WERI-Rb-1 (cell line): ENCODE measurements around the gene KLHL36.
"Not testable (repeated sequence)": the region's sequence is repeated elsewhere in the genome, so short reads cannot be mapped to it uniquely, and the experiment has no call there.

Experiments used
- DNase-seq: peaks from one replicate; pipeline ENCODE4 v3.0.0-alpha.2; 2020
- H3K27ac ChIP-seq: fragments of 250-450 bp; sonication (Bioruptor Pico); 2 replicates; pipeline ENCODE4 v1.5.1; 2020; ENCODE audit warnings: mild to moderate bottlenecking, moderate library complexity
- H3K27me3 ChIP-seq: fragments of 250-450 bp; sonication (Bioruptor Pico); 2 replicates; pipeline ENCODE4 v1.5.1; 2021; ENCODE audit warnings: mild to moderate bottlenecking, low read depth, moderate library complexity; ENCODE audit not compliant: insufficient read depth, severe bottlenecking
- H3K36me3 ChIP-seq: fragments of 250-450 bp; sonication (Bioruptor Pico); 2 replicates; pipeline ENCODE4 v1.5.1; 2020; ENCODE audit warnings: mild to moderate bottlenecking, moderate library complexity
- H3K4me3 ChIP-seq: 2 replicates; pipeline ENCODE4 v1.5.1; 2011; ENCODE audit warnings: low read depth, mild to moderate bottlenecking, control low read depth, low read length
- H3K9me3 ChIP-seq: fragments of 250-450 bp; sonication (Bioruptor Pico); 2 replicates; pipeline ENCODE4 v1.5.1; 2021; ENCODE audit warnings: mild to moderate bottlenecking, moderate library complexity; ENCODE audit not compliant: severe bottlenecking
- TF ChIP-seq, protein P1 (sequence below): IDR thresholded peaks from 2 replicates; pipeline ENCODE4 v1.5.1; 2011; ENCODE audit warnings: low read depth, mild to moderate bottlenecking, control low read depth, inconsistent platforms, low read length

KLHL36 gene

DNA sequence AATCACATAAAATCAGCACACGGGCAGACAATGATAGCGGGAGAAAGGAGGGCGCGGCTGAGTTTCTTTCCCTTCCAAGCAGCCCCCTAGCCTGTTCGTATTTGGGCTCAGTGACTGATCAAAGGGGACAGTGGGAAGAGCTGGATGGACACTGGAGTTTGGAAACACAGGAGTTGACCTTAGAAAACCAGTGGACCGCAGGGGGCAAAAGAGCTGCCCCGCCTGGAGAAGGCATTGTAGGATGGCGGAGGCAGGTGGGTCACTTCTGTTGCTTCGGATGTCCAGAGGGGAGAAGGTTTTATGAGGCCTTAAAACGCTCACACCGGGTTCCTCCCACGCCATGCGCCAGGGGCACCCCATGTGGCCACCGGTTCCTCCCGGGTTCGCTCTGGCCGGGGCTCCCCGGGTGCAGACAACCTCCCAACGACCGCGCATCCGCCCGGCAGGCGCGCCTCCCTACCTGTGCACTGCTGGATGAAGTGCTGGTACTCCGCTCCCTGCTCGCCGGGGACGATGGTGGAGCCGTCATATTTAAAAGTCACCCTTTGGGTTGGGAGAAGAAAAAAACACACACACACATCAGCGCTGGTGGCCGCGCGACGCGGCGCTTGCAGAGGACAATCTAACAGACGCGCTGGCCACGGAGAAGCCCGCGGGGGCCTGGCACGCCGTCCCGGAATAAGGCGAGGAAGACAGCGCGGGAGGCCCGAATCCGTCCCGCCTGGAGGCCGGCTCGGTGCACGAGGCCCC, 31.1 kb upstream of the KLHL36 start:
- Histone ChIP-seq H3K27me3 (no peaks in the 10 kb centered on the region), H3K36me3 (peaks cover 9% of the 10 kb centered on the region; the same call in 1 of the 2 replicates), H3K4me3 (peak overlapping the region; percentile 79), H3K27ac (peak overlapping the region; percentile 51; the same call in 1 of the 2 replicates), H3K9me3 (no peaks in the 10 kb centered on the region)
- TF ChIP-seq, protein P1, sequence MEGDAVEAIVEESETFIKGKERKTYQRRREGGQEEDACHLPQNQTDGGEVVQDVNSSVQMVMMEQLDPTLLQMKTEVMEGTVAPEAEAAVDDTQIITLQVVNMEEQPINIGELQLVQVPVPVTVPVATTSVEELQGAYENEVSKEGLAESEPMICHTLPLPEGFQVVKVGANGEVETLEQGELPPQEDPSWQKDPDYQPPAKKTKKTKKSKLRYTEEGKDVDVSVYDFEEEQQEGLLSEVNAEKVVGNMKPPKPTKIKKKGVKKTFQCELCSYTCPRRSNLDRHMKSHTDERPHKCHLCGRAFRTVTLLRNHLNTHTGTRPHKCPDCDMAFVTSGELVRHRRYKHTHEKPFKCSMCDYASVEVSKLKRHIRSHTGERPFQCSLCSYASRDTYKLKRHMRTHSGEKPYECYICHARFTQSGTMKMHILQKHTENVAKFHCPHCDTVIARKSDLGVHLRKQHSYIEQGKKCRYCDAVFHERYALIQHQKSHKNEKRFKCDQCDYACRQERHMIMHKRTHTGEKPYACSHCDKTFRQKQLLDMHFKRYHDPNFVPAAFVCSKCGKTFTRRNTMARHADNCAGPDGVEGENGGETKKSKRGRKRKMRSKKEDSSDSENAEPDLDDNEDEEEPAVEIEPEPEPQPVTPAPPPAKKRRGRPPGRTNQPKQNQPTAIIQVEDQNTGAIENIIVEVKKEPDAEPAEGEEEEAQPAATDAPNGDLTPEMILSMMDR, result no peak
- DNase-seq, result no peak

DNA sequence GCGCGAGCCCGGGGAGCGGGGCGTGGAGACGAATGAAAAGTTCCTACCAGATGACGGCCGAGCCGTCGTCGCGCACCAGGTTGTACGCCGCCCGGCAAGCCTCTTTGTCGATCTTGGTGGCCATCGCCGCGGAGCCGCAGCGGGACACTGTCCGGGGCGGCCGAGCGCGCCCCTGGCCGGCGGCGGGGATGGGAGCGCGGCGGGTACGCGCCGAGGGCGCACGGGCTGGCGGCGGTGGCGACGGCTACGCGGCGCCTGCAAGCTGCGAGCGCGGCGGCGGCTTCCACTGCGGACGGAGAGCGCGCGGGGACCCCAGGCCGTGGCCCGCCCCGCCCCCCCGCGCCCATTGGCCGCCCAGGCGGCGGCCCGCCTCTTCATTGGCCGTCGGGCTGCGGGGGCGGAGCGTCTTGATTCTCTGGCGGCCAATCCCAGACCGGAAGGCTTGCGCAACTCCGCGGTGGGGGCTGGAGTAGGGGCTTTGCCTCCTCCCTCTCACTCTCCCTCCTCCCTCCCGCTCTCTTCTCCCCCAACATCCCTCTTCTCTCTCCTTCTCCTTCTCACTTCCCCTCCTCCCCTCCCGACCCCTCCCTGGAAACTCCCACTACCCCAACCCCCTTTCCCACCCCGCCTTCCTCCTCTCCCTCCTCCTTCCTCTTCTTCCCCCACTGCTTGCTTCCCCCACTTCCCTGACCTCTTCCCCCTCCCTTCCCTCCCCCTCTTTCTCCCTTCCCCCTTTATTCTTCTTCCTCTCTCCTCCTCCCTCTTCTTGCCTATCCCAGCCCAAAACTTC, 30.3 kb upstream of the KLHL36 start, which contains the start of gene COTL1:
Gene COTL1, minus strand, starts transcription at position 288 of the 790 bp plus-strand sequence. Its CDS starts 164 bp downstream, at position 124.
- Histone ChIP-seq H3K36me3 (peaks cover 9% of the 10 kb centered on the region; the same call in 1 of the 2 replicates), H3K27me3 (no peaks in the 10 kb centered on the region), H3K27ac (peak within 1 kb of the TSS; percentile 51; the same call in 1 of the 2 replicates), H3K4me3 (peak within 1 kb of the TSS; percentile 79), H3K9me3 (no peaks in the 10 kb centered on the region)
- peak; percentile 90 for DNase-seq
- TF ChIP-seq, protein P1, result no peak

DNA sequence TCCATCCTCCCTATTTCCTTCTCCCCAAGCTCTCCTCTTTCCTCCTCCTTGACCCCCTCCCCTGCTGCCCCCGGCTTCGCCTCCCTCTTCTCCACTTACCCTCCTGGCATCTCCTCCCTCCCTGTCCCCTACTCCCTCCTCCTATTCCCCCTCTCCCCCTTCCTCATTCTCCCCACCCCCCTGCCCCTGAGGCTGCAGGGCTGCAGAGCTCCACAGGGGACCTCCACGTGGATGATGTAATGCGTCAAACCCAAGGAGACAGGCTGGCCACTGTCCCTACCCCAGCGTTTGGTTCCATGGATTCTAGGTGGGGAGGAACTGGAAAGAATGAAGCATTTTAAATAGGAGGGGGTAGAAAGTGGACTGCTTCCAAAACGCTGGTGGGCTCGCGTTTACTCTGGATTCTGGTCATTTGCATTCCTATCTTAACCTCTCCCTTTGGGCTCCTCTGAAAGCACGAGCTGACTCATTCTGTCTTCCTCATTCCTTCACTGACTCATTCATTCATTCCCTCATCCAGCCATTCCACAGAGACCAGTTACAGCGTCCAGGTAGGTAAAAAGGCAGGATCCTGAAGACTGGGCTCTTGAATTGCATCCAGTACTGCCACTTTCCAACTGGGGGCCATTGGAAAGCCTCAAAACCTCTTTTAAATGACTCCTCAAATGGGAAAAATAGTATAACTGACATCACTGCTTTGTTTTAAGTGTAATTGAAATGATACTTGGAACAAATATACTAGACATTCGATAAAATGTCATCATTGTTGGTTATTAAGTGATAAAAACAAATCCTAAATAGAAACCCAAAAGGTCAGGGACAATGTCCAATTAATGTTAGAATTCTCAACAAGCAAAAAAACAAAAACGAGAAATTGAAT, 29.5 kb upstream of the KLHL36 start:
- TF ChIP-seq, protein P1, result no peak
- H3K4me3 ChIP-seq, result no peak overlapping the region
- peak; percentile 22 for DNase-seq
- no peaks in the 10 kb centered on the region for H3K9me3 ChIP-seq
- no peaks in the 10 kb centered on the region for H3K27me3 ChIP-seq
- no peak overlapping the region for H3K27ac ChIP-seq
- H3K36me3 ChIP-seq, result peaks cover 4% of the 10 kb centered on the region; the same call in 1 of the 2 replicates

DNA sequence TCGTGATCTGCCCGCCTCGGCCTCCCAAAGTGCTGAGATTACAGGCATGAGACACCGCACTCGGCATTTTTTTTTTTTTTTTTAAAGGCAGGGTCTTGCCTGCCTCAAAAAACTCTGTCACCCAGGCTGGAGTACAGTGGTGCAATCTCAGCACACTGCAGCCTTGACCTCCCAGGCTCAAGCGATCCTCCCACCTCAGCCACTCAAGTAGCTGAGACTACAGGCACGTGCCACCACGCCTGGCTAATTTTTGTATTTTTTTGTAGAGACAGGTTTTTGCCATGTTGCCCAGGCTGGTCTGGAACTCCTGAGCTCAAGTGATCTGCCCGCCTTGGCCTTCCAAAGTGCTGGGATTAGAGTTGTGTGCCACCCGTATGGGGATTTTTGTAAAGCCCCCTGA, 27.4 kb upstream of the KLHL36 start:
- H3K27me3 ChIP-seq, H3K4me3 ChIP-seq, H3K9me3 ChIP-seq, H3K27ac ChIP-seq, DNase-seq, H3K36me3 ChIP-seq: not testable (repeated sequence)

DNA sequence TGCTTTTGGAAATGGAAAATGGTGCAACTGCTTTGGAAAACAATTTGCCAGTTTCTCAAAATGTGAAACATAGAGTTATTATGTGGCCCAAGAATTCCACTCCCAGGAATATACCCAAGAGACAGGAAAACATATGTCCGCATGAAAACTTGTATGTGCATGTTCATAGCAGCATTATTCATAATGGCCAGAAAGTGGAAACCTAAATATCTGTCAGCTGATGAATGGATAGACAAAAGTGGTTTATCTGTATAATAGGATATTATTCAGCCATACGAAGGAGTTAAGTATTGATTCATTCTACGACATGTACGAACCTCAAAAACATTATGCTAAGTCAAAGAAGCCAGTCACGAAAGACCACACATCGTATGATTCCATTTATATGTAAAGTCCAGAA, 22.8 kb upstream of the KLHL36 start:
- TF ChIP-seq, protein P1, result no peak

More for the DNA sequence above, 22.8 kb upstream of the KLHL36 start:
- H3K9me3 ChIP-seq, result no peaks in the 10 kb centered on the region
- H3K4me3 ChIP-seq, result no peak overlapping the region
- H3K27ac ChIP-seq, result no peak overlapping the region
- no peak for DNase-seq
- H3K36me3 ChIP-seq, result no peaks in the 10 kb centered on the region
- no peaks in the 10 kb centered on the region for H3K27me3 ChIP-seq
